K562 (cell line): ENCODE measurements around the gene BCAS4. TPM values are rescaled to one million over a fixed set of nuclear protein-coding genes. Genes with fewer than 3 reads are reported as not detected.

Experiments
- ATAC-seq: fragments of 200-7000 bp; cut with Tn5 transposase; 3 replicates; pipeline ENCODE4 v1.9.1; 2020; ENCODE audit warnings: moderate library complexity
- BruUV-seq: library from RNA; stranded (reverse); fragments of 400-500 nt; replicated peaks from 2 replicates; lab custom pipeline; 2021; lab: Mats Ljungman, UMichigan
- CTCF ChIA-PET: fragments of 300-600 bp; formaldehyde crosslinking; extraction: SDS; loops from one replicate; lab custom pipeline; 2021; ENCODE audit warnings: low intra/inter-chr PET ratio; lab: Yijun Ruan, JAX
- POLR2A ChIA-PET: fragments of 300-600, 350-650 bp; sonication (Branson Sonifier 250); formaldehyde crosslinking; extraction: SDS; loops from one replicate; lab custom pipeline; 2021; ENCODE audit warnings: antibody characterized with exemption, inconsistent platforms; lab: Yijun Ruan, JAX
- DNase-seq, 4 experiments: peaks; one replicate each; pipeline versions ENCODE4 v3.0.0 to v3.0.0-alpha.2; 2011 to 2018; ENCODE audit warnings: low spot score in 3 of 4, mixed read lengths in 3 of 4; ENCODE audit errors: extremely low read depth in 1 of 4
- FAIRE-seq: peaks from 2 replicates; lab custom pipeline; 2011; peaks lifted over from hg19 to GRCh38; lab: Jason Lieb, UNC
- H2AFZ ChIP-seq: 2 replicates; pipeline ENCODE4 v1.6.0; 2011; ENCODE audit warnings: low read depth, low read length, control low read depth, inconsistent platforms
- H3K27ac ChIP-seq: fragments of 200-600 bp; 3 replicates; pipeline ENCODE4 v1.8.0; 2011; ENCODE audit warnings: low read depth, mild to moderate bottlenecking, control low read depth, inconsistent platforms, low read length, moderate library complexity, mixed read lengths; ENCODE audit errors: extremely low read depth
- H3K27me3 ChIP-seq, 2 experiments: fragments of 300-600 bp in 1 of 2; 2 replicates in 1 of 2; 3 replicates in 1 of 2; pipeline versions ENCODE4 v1.6.0 to v1.8.0; 2011; ENCODE audit warnings: inconsistent platforms in 2 of 2, low read length in 2 of 2, mild to moderate bottlenecking in 1 of 2, mixed read lengths in 1 of 2, moderate library complexity in 1 of 2; ENCODE audit not compliant: control insufficient read depth in 2 of 2, insufficient read depth in 2 of 2
- H3K36me3 ChIP-seq: fragments of 300-600 bp; 3 replicates; pipeline ENCODE4 v1.8.0; 2011; ENCODE audit warnings: mild to moderate bottlenecking, low read length, inconsistent platforms; ENCODE audit not compliant: control insufficient read depth, insufficient read depth
- H3K4me1 ChIP-seq, 2 experiments: fragments of 200-600 bp in 1 of 2; replicated peaks in 1 of 2; 2 replicates in 1 of 2; 3 replicates in 1 of 2; pipeline versions ENCODE4 v1.5.1 to v1.8.0; 2011; ENCODE audit warnings: inconsistent platforms in 2 of 2, low read length in 2 of 2, mild to moderate bottlenecking in 1 of 2, mixed read lengths in 1 of 2, moderate library complexity in 1 of 2; ENCODE audit not compliant: control insufficient read depth in 2 of 2, insufficient read depth in 2 of 2
- H3K4me2 ChIP-seq: 2 replicates; pipeline ENCODE4 v1.6.1; 2011; ENCODE audit warnings: low read length, control low read depth, inconsistent platforms, mixed read lengths; ENCODE audit not compliant: insufficient read depth
- H3K4me3 ChIP-seq: fragments of 200-600 bp; sonication (generic), shearing (Covaris generic); 2 replicates; pipeline ENCODE4 v1.5.1; 2016; ENCODE audit warnings: control low read depth, inconsistent platforms
- H3K79me2 ChIP-seq: fragments of 200-600 bp; 3 replicates; pipeline ENCODE4 v1.8.0; 2011; ENCODE audit warnings: low read length, inconsistent platforms; ENCODE audit not compliant: control insufficient read depth, insufficient read depth
- H3K9ac ChIP-seq, 2 experiments: 2 replicates each; pipeline versions ENCODE4 v1.6.0 to v1.6.1; 2011; ENCODE audit warnings: low read depth in 2 of 2, low read length in 2 of 2, control low read depth in 1 of 2, inconsistent platforms in 1 of 2, mild to moderate bottlenecking in 1 of 2, mixed read lengths in 1 of 2; ENCODE audit not compliant: insufficient read depth in 1 of 2
- H3K9me1 ChIP-seq: one replicate; pipeline ENCODE4 v1.6.0; 2011; ENCODE audit warnings: inconsistent platforms, mild to moderate bottlenecking, low read length, moderate library complexity; ENCODE audit not compliant: control insufficient read depth, insufficient read depth
- H3K9me3 ChIP-seq: replicated peaks from 2 replicates; pipeline ENCODE4 v1.5.1; 2011; ENCODE audit warnings: low read depth, low read length, inconsistent platforms; ENCODE audit not compliant: control insufficient read depth, insufficient read depth
- H4K20me1 ChIP-seq: replicated peaks from 2 replicates; pipeline ENCODE4 v1.6.1; 2011; ENCODE audit warnings: low read length, inconsistent platforms, mixed read lengths; ENCODE audit not compliant: control insufficient read depth, insufficient read depth
- CAMTA2 ChIP-seq: fragments of 250-450 bp; sonication (Bioruptor Pico); conservative IDR thresholded peaks from 2 replicates; pipeline ENCODE4 v1.5.1; 2022
- FOXK2 ChIP-seq, 2 experiments: fragments of 450-650 bp; IDR thresholded peaks in 1 of 2; conservative IDR thresholded peaks in 1 of 2; 2 replicates each; pipeline ENCODE4 v1.6.1; 2016; ENCODE audit warnings: low read depth in 2 of 2, mild to moderate bottlenecking in 1 of 2
- HMG20B ChIP-seq: fragments of 250-450 bp; sonication (Bioruptor Pico); IDR thresholded peaks from 2 replicates; pipeline ENCODE4 v1.5.0; 2021; ENCODE audit warnings: mild to moderate bottlenecking
- KAT2B ChIP-seq: IDR thresholded peaks from one replicate; pipeline ENCODE4 v1.6.1; 2012; ENCODE audit warnings: low read depth, mild to moderate bottlenecking, control low read depth, inconsistent platforms, low read length, moderate library complexity
- MEIS2 ChIP-seq: fragments of 450-650 bp; IDR thresholded peaks from 2 replicates; pipeline ENCODE4 v1.6.1; 2014; ENCODE audit warnings: mild to moderate bottlenecking; ENCODE audit not compliant: partially characterized antibody
- PURB ChIP-seq: sonication (generic); formaldehyde crosslinking; IDR thresholded peaks from 2 replicates; pipeline ENCODE4 v1.9.0; 2021; ENCODE audit warnings: low read depth, mild to moderate bottlenecking, missing genetic modification reagents
- SMAD3 ChIP-seq: fragments of 450-650 bp; formaldehyde crosslinking; conservative IDR thresholded peaks from 2 replicates; pipeline ENCODE4 v1.4.0; 2020; ENCODE audit warnings: mild to moderate bottlenecking
- TAF15 ChIP-seq: fragments of 200-400 bp; formaldehyde crosslinking; IDR thresholded peaks from 2 replicates; pipeline ENCODE4 v1.6.1; 2017; ENCODE audit warnings: mild to moderate bottlenecking, low read depth, low read length, moderate library complexity
- TOE1 ChIP-seq, 2 experiments: fragments of 450-650 bp in 1 of 2; sonication (generic) in 1 of 2; formaldehyde crosslinking in 1 of 2; IDR thresholded peaks; 2 replicates each; pipeline versions ENCODE4 v1.7.1 to v1.8.0; 2016 to 2022; ENCODE audit warnings: borderline replicate concordance in 2 of 2, mild to moderate bottlenecking in 2 of 2, antibody characterized with exemption in 1 of 2, inconsistent platforms in 1 of 2, low read depth in 1 of 2, missing genetic modification reagents in 1 of 2, moderate library complexity in 1 of 2
- ZKSCAN3 ChIP-seq: fragments of 250-450 bp; sonication (Bioruptor Pico); IDR thresholded peaks from 2 replicates; pipeline ENCODE4 v1.4.0; 2020
- ZNF197 ChIP-seq: fragments of 200-800 bp; sonication (Bioruptor generic); IDR thresholded peaks from 2 replicates; pipeline ENCODE4 v1.6.1; 2016; ENCODE audit warnings: low read depth, missing genetic modification characterization, missing compliant biosample characterization
- ZNF217 ChIP-seq: sonication (generic); formaldehyde crosslinking; IDR thresholded peaks from 2 replicates; pipeline ENCODE4 v1.8.0; 2022; ENCODE audit warnings: mild to moderate bottlenecking, missing genetic modification reagents
- WGBS: fragments of 100-300 bp; shearing (Covaris generic); methylation state at CpG from one replicate; pipeline ENCODE4 v1.1.6; 2016; ENCODE audit warnings: low coverage, mixed read lengths; ENCODE audit not compliant: insufficient coverage; ENCODE audit errors: missing lambda C conversion rate; 5-methylcytosine and 5-hydroxymethylcytosine counted together
- in situ Hi-C: fragments of 300-500 bp; cut with MboI; formaldehyde crosslinking; loops from 4 replicates; pipeline ENCODE4 v1.15.0; 2018; ENCODE audit warnings: inconsistent platforms, mixed read lengths
- intact Hi-C: fragments of 100-400 bp; cut with micrococcal nuclease; formaldehyde crosslinking; loops from 2 replicates; pipeline ENCODE4 v1.14.2; 2022
- polyA plus RNA-seq, 8 experiments: library from polyadenylated mRNA; depleted of rRNA in 4 of 8; stranded (reverse) in 5 of 8; unstranded in 3 of 8; fragments of >200 nt; fragmentation: Nextera tagmentation in 2 of 8; fragmentation: Illumina TruSeq in 1 of 8; extraction: Ambion mirVana in 2 of 8; extraction: Trizol in 1 of 8; gene quantifications; 2 replicates each; pipeline versions ENCODE4 v1.2.1 to v1.2.3, GENCODE V29; 2011 to 2014; ENCODE audit warnings: inconsistent platforms in 1 of 8, missing spikeins in 1 of 8
- total RNA-seq, 7 experiments: library from RNA; depleted of rRNA in 6 of 7; stranded (reverse); fragments of >200 nt in 6 of 7; fragmentation: Illumina TruSeq in 2 of 7; extraction: Trizol in 2 of 7; gene quantifications; 2 replicates each; pipeline versions ENCODE4 v1.2.1 to v1.2.3, GENCODE V29; 2011 to 2021; ENCODE audit warnings: low replicate concordance in 1 of 7
- TF ChIP-seq, protein P1 (sequence below): fragments of 250-450 bp; sonication (Bioruptor Pico); IDR thresholded peaks from 2 replicates; pipeline ENCODE4 v1.4.0; 2020; ENCODE audit warnings: mild to moderate bottlenecking, moderate library complexity, borderline replicate concordance
- TF ChIP-seq, protein P2 (sequence below): sonication (generic); IDR thresholded peaks from 2 replicates; pipeline ENCODE4 v1.6.1; 2016

The BCAS4 gene
- total and polyA plus RNA-seq, 9 of the 15 experiments (the other 6 are each of a cell fraction or from before 2014, with no cell fraction given), result 0.15 to 2.3 (median 0.47) TPM

DNA sequence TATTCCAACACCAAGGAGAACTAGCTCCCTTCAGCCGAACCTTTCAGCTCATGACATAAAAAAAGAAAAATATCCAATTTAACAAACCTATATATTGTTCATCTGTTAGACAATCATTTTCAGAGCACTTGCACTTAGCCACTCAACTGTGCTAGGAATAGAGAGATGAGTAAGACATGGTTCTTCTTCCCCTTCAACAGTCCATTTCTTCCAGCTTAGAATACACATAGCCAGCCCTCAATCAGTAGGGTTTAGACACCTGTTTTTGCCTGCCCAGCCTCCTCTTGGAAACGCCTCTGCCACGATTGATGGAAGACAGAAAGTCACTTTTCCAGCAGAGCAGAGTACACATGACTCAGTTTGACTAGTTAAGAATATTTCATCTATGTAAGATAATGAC, 114.6 kb downstream of the BCAS4 start:
- Histone ChIP-seq H2AFZ (no peak overlapping the region), H3K27me3 (no peaks in the 10 kb centered on the region), H4K20me1 (peaks cover 31% of the 10 kb centered on the region), H3K4me3 (no peak overlapping the region), H3K4me1 (peaks cover 11 to 30% of the 10 kb centered on the region in 2 experiments), H3K36me3 (peaks cover 62% of the 10 kb centered on the region), H3K9me1 (no peaks in the 10 kb centered on the region), H3K4me2 (no peak overlapping the region), H3K9me3 (no peaks in the 10 kb centered on the region), H3K79me2 (peaks cover 97% of the 10 kb centered on the region), H3K27ac (no peak overlapping the region), H3K9ac (no peak overlapping the region)
- in situ Hi-C loops, result no loop called here
- TF ChIP-seq TOE1 (IDR thresholded peaks at IDR 0.05; ENCODE audit: borderline replicate concordance) (no peak), TOE1 (CRISPR knock-in tag; IDR thresholded peaks at IDR 0.05; ENCODE audit: borderline replicate concordance, low read depth) (no peak), KAT2B (no peak), MEIS2 (no peak), TAF15 (no peak), PURB (CRISPR knock-in tag) (no peak), SMAD3 (CRISPR knock-in tag) (no peak), HMG20B (no peak), ZNF197 (CRISPR knock-in tag) (no peak), ZNF217 (CRISPR knock-in tag) (no peak), FOXK2 (conservative IDR thresholded peaks at IDR 0.05 in 1 of 2, IDR thresholded peaks at IDR 0.05 in 1 of 2; ENCODE audit: low read depth in 2 of 2) (no peak), ZKSCAN3 (no peak), CAMTA2 (CRISPR knock-in tag) (no peak)
- TF ChIP-seq, protein P1, sequence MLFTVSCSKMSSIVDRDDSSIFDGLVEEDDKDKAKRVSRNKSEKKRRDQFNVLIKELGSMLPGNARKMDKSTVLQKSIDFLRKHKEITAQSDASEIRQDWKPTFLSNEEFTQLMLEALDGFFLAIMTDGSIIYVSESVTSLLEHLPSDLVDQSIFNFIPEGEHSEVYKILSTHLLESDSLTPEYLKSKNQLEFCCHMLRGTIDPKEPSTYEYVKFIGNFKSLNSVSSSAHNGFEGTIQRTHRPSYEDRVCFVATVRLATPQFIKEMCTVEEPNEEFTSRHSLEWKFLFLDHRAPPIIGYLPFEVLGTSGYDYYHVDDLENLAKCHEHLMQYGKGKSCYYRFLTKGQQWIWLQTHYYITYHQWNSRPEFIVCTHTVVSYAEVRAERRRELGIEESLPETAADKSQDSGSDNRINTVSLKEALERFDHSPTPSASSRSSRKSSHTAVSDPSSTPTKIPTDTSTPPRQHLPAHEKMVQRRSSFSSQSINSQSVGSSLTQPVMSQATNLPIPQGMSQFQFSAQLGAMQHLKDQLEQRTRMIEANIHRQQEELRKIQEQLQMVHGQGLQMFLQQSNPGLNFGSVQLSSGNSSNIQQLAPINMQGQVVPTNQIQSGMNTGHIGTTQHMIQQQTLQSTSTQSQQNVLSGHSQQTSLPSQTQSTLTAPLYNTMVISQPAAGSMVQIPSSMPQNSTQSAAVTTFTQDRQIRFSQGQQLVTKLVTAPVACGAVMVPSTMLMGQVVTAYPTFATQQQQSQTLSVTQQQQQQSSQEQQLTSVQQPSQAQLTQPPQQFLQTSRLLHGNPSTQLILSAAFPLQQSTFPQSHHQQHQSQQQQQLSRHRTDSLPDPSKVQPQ, result no peak
- TF ChIP-seq, protein P2, sequence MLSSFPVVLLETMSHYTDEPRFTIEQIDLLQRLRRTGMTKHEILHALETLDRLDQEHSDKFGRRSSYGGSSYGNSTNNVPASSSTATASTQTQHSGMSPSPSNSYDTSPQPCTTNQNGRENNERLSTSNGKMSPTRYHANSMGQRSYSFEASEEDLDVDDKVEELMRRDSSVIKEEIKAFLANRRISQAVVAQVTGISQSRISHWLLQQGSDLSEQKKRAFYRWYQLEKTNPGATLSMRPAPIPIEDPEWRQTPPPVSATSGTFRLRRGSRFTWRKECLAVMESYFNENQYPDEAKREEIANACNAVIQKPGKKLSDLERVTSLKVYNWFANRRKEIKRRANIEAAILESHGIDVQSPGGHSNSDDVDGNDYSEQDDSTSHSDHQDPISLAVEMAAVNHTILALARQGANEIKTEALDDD, result no peak
- ATAC-seq (no peak), FAIRE-seq (no peak), DNase-seq (no peak)
- WGBS, result 94% methylated on average over 3 of the region's 3 CpGs
- no TSS peak for BruUV-seq
- ChIA-PET CTCF (no interaction called here), POLR2A (interaction anchor here (0.7 to 1.9 kb wide), 5 partner anchors 13 to 115 kb away, joined by 3 to 7 read pairs (median 4); partner anchors contain the start of genes ADNP and BCAS4)
- intact Hi-C loops, result no loop called here
